Measurements from ENCODE around the gene KRTAP4-7. TPM values are rescaled to one million over a fixed set of nuclear protein-coding genes. Genes with fewer than 3 reads are reported as not detected.
"Not testable (repeated sequence)": the region's sequence is repeated elsewhere in the genome, so short reads cannot be mapped to it uniquely, and the experiment has no call there.

The KRTAP4-7 gene
- total RNA-seq, 1 donor from 2014 or later = not detected

DNA sequence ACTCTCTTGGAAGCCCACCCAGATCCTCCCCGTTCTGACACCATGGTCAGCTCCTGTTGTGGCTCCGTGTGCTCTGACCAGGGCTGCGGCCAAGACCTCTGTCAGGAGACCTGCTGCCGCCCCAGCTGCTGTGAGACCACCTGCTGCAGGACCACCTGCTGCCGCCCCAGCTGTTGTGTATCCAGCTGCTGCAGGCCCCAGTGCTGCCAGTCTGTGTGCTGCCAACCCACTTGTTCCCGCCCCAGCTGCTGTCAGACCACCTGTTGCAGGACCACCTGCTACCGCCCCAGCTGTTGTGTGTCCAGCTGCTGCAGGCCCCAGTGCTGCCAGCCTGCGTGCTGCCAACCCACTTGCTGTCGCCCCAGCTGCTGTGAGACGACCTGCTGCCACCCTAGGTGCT lies 21.4 kb downstream of the KRTAP4-7 start, which contains the start of gene KRTAP4-9:
Gene KRTAP4-9, plus strand, starts transcription at position 43 of the 400 bp plus-strand sequence. Its CDS starts 0 bp downstream, at position 43.
- not testable (repeated sequence) for DNase-seq (ENCODE audit: low spot score in 2 of 2); FAIRE-seq

GRCh38 chr17:41107941-41108450 lies 24.0 kb downstream of the KRTAP4-7 start:
- FAIRE-seq = no peak
- DNase-seq (ENCODE audit: low spot score in 2 of 2) = no peak

DNA sequence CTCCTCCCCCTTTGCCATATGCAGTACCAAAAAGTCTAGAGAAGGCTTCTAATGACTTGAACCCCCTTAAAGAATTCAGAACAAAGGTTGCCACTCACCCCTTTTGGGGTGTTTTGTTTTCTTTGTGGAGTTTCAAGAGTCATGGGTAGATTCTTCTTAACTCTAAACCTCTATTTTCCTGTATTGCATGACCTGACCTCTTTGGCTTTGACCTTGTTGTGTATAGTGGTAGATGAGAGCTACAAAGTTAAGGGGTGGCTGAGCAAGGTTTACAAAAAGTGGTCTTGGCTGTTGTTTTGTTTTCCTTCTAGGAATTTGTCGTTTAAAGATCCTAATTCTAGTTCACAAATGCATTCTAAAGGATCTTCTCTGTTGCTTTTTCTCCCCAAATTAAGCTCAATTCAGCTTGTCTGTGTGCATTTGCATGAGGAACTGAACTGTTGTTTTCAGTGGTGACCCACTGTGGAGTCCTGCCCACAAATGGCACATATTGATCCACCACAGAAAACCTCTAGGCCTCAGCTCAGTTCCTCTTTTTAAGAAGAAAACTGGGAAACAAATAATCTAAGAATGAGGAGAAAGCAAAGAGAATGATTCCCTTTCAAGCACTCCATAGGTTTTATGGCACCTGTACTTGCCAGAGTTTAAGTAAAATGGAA lies 24.9 kb downstream of the KRTAP4-7 start:
- FAIRE-seq; DNase-seq (ENCODE audit: low spot score in 2 of 2): not testable (repeated sequence)

- FAIRE-seq (no peak), DNase-seq (ENCODE audit: low spot score in 2 of 2) (no peak)
These were observed 27.4 kb downstream of the KRTAP4-7 start for GRCh38 chr17:41111151-41111885.

- DNase-seq (ENCODE audit: low spot score in 2 of 2) (no peak), FAIRE-seq (no peak)
These were observed 32.3 kb downstream of the KRTAP4-7 start for GRCh38 chr17:41116297-41116696.

DNA sequence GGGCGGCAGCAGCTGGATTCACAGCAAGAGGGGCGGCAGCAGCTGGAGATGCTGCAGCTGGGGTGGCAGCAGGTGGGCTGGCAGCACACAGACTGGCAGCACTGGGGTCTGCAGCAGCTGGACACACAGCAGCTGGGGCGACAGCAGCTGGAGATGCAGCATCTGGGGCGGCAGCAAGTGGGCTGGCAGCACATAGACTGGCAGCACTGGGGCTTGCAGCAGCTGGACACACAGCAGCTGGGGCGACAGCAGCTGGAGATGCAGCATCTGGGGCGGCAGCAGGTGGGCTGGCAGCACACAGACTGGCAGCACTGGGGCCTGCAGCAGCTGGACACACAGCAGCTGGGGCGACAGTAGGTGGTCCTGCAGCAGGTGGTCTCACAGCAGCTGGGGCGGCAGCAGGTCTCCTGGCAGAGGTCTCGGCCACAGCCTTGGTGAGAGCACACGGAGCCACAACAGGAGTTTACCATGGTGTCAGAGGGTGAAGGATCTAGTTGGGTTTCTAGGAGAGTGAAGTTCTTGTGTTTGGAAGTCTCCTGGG lies 34.0 kb downstream of the KRTAP4-7 start, which contains the start of gene KRTAP4-11:
Gene KRTAP4-11, minus strand, starts transcription at position 528 of the 541 bp plus-strand sequence. Its CDS starts 58 bp downstream, at position 470.
- not testable (repeated sequence) for FAIRE-seq; DNase-seq (ENCODE audit: low spot score in 2 of 2)

DNA sequence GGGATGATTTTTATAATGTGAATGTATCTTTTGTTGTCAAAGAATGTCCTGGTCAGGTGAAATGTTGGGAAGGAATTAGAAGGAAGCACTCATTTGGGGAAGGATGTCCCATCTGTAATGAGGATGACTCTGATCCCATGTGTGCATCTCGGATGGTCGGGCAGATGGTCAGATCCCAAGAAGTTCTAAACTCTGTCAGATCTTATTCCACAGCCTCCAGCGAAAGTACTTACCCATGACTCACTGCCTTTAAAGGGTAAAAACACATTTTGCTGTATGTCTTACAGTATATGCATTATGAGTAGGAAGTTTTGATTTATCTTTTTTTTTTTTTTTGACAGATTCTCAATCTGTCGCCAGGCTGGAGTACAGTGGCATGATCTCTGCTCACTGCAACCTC lies 34.8 kb downstream of the KRTAP4-7 start:
- FAIRE-seq = no peak

GRCh38 chr17:41119696-41120690 lies 36.0 kb downstream of the KRTAP4-7 start:
- DNase-seq (ENCODE audit: low spot score in 2 of 2); FAIRE-seq: not testable (repeated sequence)

More for the DNA sequence above, 34.8 kb downstream of the KRTAP4-7 start:
- no peak for DNase-seq (ENCODE audit: low spot score in 2 of 2)

GRCh38 chr17:41121742-41122141 lies 37.8 kb downstream of the KRTAP4-7 start:
- FAIRE-seq (no peak), DNase-seq (ENCODE audit: low spot score in 2 of 2) (no peak)

DNA sequence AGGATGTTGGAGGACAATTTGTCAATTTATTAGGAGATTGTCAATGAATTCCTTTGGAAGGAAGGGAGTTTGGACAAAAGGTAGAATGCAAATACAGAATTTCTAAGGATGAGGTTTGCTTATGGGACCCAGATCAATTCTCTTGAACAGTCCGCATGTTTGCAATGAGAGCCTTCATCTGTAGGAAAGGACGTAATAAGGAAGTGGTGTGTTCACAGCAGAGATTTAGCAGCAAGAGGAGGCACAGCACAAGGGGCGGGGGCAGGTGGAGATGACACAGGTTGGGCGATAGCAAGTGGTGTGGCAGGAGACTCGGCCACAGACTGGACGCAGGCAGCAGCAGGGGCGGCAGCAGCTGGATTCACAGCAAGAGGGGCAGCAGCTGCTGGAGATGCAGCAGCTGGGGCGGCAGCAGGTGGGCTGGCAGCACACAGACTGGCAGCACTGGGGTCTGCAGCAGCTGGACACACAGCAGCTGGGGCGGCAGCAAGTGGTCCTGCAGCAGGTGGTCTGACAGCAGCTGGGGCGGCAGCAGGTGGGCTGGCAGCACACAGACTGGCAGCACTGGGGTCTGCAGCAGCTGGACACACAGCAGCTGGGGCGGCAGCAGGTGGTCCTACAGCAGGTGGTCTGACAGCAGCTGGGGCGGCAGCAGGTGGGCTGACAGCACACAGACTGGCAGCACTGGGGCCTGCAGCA lies 39.5 kb downstream of the KRTAP4-7 start:
- DNase-seq (ENCODE audit: low spot score in 2 of 2); FAIRE-seq: not testable (repeated sequence)

DNA sequence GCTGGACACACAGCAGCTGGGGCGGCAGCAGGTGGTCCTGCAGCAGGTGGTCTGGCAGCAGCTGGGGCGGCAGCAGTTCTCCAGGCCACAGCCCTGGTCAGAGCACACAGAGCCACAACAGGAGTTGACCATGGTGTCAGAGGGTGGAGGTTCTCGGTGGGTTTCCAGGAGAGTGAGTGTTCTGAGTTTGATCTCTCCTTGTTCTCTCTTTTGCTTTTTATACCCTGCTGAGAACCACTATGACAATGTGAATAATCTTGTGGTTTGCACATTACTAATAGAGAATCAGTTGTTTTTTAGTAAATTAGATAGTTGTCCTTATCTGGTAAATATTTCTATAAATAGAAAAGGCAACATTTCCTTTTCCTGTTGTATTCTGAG lies 40.0 kb downstream of the KRTAP4-7 start, which contains the start of gene KRTAP4-12:
Gene KRTAP4-12, minus strand, starts transcription at position 192 of the 381 bp plus-strand sequence. Its CDS starts 60 bp downstream, at position 132.
- FAIRE-seq; DNase-seq (ENCODE audit: low spot score in 2 of 2): not testable (repeated sequence)

DNA sequence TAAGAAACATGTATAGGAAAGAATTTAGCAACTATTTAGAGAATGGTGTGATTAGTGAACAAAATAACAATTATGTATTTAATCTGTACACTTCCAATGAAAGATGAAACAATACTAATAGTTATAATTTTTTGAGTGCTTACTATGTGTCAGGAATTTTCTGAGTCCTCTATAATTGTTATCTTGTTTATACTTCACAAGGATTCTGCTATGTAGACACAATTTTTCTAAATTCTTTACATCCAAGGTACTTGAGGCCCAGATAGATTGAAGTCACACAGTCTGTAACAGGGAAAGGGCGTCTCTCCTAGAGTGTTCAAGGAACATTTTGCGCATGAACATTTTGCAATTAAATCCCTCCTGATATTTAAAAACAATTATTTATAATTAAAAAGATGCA lies 41.1 kb downstream of the KRTAP4-7 start:
- DNase-seq (ENCODE audit: low spot score in 2 of 2) (no peak), FAIRE-seq (no peak)

- DNase-seq (ENCODE audit: low spot score in 2 of 2) = no peak
- FAIRE-seq = no peak
These were observed 42.5 kb downstream of the KRTAP4-7 start for GRCh38 chr17:41126412-41126811.

- DNase-seq (ENCODE audit: low spot score in 2 of 2) (no peak), FAIRE-seq (no peak)
These were observed 43.4 kb downstream of the KRTAP4-7 start for GRCh38 chr17:41127371-41127770.

DNA sequence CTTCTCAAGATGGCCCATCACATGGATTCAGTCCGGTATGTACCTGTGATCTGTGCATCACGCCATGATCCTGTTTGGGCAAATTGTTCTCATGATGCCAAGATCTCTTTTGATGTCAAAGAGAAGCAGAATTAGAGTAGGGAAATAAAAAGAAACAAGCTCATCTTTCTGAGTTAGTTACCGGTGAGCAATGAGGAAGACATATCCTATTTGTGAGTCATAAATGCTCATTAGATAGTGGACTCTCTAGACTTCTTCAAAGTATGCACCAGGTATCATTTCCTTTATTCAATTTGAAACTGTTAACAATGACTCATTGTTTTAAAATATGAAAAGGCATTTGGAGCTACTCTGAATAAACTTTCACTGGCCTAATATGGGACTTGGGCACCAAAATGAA lies 48.0 kb downstream of the KRTAP4-7 start:
- DNase-seq (ENCODE audit: low spot score in 2 of 2) (no peak), FAIRE-seq (no peak)

DNA sequence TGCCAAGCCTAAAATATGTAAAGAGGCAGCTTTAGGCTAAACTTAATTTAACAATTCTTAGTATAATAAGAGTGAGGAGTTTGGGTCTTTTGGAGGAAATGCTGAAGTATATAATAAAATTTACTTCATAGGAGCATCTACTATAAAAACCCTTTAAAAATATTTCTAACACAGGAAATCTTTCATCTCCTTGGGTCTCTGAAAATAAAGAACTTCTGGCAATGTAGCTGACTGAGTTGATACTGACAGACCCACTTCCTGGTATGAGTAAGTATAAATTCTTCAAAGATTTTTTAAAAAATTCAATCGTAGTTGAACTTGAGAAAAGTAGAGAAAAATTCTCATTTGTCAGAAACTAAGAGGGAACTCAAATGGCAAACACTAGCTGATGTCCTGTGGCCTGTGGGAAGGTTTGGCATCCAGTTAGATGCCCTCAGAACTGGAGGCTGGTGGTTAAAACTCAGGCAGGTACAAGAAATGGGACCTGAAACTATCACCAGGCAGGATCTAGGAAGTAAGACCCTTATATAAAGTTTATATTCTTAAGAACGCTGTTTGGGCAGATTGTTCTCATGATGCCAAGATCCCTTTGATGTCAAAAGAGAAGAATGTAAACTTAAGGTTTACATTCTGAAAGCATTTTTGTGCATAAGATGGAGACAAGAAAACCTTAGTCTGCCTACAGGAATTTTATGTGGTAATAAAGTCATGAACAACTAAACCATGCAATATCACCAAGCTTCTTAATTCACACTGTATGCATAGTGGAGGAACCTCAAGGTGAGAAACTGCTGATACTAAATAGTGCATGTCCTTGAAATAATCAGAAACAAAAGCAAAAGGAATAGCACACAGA lies 50.2 kb downstream of the KRTAP4-7 start:
- no peak for DNase-seq (ENCODE audit: low spot score in 2 of 2)
- no peak for FAIRE-seq
